Pulmonary artery endothelial cell (primary cell): Measurements from ENCODE around the gene SLC39A13. TPM values are rescaled to one million over a fixed set of nuclear protein-coding genes. Genes with fewer than 3 reads are reported as not detected.

ENCODE experiments used
- DNase-seq: peaks from one replicate; pipeline ENCODE4 v3.0.0-alpha.2; 2011; ENCODE audit warnings: low read depth, low spot score
- total RNA-seq: library from RNA; depleted of rRNA; stranded (reverse); fragments of >200 nt; gene quantifications from 2 replicates; pipeline ENCODE4 v1.2.3, GENCODE V29; 2014

Gene SLC39A13
- total RNA-seq, 1 donor from 2014 or later, result 60.8 TPM

DNA sequence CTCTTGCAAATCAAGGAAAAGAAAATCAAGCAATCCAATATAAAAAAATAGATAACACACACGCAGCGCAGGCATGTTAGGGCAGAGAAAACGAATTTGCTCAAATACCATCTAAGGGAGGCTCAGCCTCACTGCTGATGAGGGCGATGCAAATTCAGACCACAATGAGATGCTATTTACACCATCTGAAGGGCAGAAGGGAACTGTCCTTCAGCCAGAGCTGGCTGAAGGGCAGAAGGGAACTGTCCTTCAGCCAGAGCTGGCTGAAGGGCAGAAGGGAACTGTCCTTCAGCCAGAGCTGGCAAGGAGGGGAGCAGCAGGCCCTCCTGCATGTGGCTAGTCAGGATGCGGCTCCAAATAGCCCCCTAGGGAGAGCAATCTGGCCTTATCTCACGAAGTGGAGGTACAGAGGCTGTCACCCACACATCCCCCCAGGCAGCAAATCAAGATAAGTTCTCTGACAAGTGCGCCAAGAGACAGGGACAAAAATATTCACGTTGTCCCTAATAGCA is 7.6 kb upstream of the SLC39A13 start:
- DNase-seq, result no peak

DNA sequence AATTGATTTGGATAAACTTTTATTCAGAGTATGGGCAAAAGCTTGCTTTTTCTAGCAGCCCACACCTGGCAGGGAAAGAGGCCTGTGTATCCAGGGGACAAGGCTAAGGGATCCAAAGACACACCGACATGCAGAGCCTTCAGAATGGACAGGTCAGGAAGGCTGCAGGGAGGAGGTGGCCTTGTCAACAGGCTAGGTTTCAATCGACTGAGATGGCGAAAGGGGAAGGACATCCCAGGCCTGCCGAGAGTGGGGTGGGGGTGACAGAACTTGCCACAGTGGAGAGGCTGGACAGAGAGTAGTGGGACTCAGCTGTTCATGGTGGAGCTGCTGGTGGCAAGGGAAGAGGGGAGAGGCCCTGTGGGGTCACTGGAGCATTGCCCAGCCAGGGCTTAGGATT is 5.3 kb upstream of the SLC39A13 start:
- DNase-seq, result no peak

- no peak for DNase-seq
Observed at GRCh38 chr11:47403571-47403970, 4.8 kb upstream of the SLC39A13 start.

- no peak for DNase-seq
Observed at GRCh38 chr11:47406896-47407745, 1.3 kb upstream of the SLC39A13 start.

DNA sequence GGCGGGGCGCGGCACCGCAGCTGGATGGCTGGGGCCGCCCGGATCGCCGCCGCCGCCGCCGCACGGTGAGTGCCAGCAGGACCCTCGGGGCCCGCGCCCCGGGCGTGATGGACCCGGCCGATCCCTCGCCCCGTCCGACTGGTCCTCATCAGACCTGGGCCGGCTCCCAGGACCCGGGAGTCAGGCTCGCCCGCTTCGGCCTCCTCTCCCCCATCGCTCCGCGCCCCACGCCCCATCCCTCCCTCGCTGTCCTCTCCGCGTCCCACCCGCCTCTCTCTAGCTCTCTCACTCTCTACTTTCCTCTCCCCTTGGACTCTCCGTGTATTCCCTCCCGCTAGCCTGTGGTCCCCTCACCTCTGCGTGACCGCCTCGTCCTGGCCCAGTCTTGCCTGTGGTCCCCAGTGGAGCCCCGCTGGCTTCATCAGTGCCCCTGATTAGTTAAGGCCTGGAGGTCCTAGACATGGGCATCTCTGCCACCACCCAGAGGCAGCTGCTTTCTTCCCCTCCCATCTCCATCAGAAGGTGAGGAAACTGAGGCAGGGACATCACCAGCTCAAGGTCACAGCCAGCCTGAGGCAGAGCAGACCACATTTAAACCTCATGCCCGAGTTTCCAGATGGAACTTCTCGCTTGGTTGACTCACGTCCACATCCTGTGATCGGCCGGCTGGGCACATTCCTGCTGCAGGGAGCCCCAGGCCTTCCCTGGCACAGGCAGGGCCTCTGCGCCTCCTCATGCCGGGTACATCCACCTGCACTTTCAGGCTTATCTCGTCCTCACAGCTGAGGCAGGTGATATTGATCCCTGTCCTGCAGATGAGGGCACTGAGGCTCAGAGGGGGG is 429 bp downstream of the SLC39A13 start:
- peak; percentile 71 for DNase-seq

- DNase-seq, result no peak
Observed at GRCh38 chr11:47409440-47410369, 1.3 kb downstream of the SLC39A13 start.

GRCh38 chr11:47410370-47411264 is 2.2 kb downstream of the SLC39A13 start:
- no peak for DNase-seq

DNA sequence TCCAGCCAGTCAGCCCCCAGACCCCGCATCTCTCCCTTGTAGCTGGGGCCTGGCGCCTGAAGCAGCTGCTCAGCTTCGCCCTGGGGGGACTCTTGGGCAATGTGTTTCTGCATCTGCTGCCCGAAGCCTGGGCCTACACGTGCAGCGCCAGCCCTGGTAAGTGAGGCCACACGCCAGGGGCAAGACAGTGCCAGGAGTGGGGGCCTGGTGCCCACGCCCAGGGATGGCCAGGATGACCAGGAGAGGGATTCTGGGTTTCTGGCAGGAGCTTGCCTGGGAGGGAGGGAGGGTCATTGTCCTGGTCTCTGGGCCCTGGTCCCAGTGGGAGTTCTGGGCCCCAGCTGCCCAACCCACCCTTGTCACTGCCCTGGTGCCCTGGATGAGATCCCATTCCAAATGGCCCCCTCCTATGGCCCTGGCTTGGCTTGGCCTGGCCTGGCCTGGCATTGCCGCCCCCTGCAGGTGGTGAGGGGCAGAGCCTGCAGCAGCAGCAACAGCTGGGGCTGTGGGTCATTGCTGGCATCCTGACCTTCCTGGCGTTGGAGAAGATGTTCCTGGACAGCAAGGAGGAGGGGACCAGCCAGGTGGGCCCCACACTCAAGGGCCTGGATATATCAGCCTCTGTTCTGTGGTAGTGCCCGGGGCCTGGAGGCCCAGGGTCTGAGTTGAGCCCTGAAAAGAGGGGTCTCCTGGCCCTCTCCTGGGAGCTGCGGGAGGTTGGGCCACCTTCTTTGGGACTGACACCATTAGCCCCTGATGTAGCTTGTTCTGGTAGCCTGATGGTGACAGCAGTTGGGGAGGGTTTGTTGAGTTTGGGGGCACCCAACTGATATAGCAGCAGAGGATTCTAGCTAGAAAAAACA is 3.7 kb downstream of the SLC39A13 start:
- no peak for DNase-seq

DNA sequence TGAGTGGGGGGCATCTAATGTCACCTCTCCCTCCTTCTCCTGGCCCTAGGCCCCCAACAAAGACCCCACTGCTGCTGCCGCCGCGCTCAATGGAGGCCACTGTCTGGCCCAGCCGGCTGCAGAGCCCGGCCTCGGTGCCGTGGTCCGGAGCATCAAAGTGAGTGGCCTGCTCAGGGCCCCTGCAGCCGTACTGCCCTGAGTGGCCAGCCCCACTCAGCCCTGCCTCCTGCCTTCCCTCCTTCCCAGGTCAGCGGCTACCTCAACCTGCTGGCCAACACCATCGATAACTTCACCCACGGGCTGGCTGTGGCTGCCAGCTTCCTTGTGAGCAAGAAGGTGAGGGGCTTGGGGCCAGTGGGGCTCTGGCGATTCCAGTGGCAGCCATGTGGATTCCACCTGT is 5.0 kb downstream of the SLC39A13 start:
- no peak for DNase-seq

DNA sequence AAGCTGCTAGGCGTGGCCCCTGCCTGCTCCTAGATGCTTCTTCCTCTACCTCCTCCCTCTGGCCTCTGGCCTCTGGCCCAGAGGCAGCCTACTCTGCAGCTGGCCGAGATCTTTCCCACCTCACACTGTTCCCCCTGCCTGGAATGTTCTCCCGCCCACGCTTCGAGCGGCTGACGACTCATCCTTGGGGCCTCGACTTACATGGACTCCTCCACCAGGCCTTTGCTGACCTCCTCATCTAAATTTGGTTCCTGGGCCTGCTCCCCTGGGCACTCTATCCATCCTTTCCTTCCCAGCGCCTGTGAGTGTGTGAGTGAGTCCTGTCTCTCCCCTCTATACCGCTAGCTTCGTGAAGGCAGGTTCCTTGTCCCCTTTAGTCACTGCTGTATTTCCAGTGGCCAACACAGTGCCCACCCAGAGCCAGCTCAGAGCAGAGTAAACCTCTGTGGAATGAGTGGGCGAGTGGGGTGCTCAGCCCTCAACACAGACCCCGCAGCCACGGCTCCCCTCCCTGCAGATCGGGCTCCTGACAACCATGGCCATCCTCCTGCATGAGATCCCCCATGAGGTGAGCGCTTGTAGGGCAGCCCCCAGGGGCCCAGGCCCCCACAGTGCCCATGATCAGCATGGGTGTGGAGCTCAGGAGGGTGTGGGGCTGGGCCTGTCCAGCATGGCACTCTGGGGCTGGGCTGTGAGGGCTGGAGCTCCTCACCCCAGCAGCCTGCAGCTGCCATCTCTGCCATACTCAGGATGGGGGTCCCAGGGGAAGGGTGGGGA is 5.7 kb downstream of the SLC39A13 start:
- no peak for DNase-seq

GRCh38 chr11:47414685-47415070 is 6.3 kb downstream of the SLC39A13 start:
- DNase-seq, result no peak

DNA sequence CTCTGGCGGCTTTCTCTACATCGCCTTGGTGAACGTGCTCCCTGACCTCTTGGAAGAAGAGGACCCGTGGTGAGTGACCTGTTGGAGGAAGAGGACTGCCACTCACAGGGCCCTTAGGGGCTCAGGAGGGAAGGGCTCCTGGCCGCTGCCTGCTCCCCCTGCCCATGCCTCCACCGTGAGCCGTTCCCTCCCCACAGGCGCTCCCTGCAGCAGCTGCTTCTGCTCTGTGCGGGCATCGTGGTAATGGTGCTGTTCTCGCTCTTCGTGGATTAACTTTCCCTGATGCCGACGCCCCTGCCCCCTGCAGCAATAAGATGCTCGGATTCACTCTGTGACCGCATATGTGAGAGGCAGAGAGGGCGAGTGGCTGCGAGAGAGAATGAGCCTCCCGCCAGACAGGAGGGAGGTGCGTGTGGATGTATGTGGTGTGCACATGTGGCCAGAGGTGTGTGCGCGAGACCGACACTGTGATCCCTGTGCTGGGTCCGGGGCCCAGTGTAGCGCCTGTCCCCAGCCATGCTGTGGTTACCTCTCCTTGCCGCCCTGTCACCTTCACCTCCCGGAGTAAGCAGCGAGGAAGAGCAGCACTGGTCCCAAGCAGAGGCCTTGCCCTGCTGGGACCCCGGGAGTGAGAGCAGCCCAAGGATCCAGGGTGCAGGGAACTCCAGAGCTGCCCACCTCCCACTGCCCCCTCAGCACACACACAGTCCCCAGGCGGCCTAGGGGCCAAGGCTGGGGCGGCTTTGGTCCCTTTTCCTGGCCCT is 6.9 kb downstream of the SLC39A13 start:
- DNase-seq, result no peak

DNA sequence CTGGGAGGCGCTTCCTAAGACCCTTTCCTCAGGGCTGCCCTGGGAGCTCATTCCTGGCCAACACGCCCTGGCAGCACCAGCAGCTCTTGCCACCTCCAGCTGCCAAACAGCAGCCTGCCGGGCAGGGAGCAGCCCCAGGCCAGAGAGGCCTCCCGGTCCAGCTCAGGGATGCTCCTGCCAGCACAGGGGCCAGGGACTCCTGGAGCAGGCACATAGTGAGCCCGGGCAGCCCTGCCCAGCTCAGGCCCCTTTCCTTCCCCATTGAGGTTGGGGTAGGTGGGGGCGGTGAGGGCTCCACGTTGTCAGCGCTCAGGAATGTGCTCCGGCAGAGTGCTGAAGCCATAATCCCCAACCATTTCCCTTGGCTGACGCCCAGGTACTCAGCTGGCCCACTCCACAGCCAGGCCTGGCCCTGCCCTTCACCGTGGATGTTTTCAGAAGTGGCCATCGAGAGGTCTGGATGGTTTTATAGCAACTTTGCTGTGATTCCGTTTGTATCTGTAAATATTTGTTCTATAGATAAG is 7.6 kb downstream of the SLC39A13 start:
- DNase-seq, result peak; percentile 78

- no peak for DNase-seq
Observed at GRCh38 chr11:47417712-47418111, 9.3 kb downstream of the SLC39A13 start.

- no peak for DNase-seq
Observed at GRCh38 chr11:47418454-47419259, 10.3 kb downstream of the SLC39A13 start.

GRCh38 chr11:47425611-47426010 is 17.2 kb downstream of the SLC39A13 start:
- no peak for DNase-seq
